HEK293 (cell line): ENCODE measurements around the gene PAF1.
A peak's percentile ranks its signal among the peaks of the same experiment; 100 is the strongest.

ENCODE experiments used
- HOXA7 ChIP-seq: sonication (generic); formaldehyde crosslinking; IDR thresholded peaks from 2 replicates; pipeline ENCODE4 v1.8.1; 2022; ENCODE audit warnings: missing genetic modification reagents, borderline replicate concordance
- INSM2 ChIP-seq: fragments of 450-650 bp; formaldehyde crosslinking; IDR thresholded peaks from 2 replicates; pipeline ENCODE4 v1.5.1; 2016; ENCODE audit warnings: missing biosample characterization, missing genetic modification characterization
- KLF16 ChIP-seq: fragments of 450-650 bp; formaldehyde crosslinking; IDR thresholded peaks from 2 replicates; pipeline ENCODE4 v1.5.1; 2017; ENCODE audit warnings: missing biosample characterization, missing genetic modification characterization
- OSR2 ChIP-seq: fragments of 450-650 bp; formaldehyde crosslinking; IDR thresholded peaks from 2 replicates; pipeline ENCODE4 v1.5.1; 2016; ENCODE audit warnings: missing biosample characterization, missing genetic modification characterization
- PRDM1 ChIP-seq: fragments of 450-650 bp; formaldehyde crosslinking; IDR thresholded peaks from 2 replicates; pipeline ENCODE4; 2016; ENCODE audit warnings: missing biosample characterization, missing genetic modification characterization
- SALL2 ChIP-seq: fragments of 450-650 bp; formaldehyde crosslinking; IDR thresholded peaks from 2 replicates; pipeline ENCODE4 v1.5.0; 2017; ENCODE audit warnings: missing biosample characterization, mild to moderate bottlenecking, missing genetic modification characterization, borderline replicate concordance
- SCRT1 ChIP-seq: fragments of 450-650 bp; formaldehyde crosslinking; IDR thresholded peaks from 2 replicates; pipeline ENCODE4 v1.5.1; 2016; ENCODE audit warnings: missing biosample characterization, missing genetic modification characterization, borderline replicate concordance
- ZEB2 ChIP-seq: fragments of 450-650 bp; formaldehyde crosslinking; IDR thresholded peaks from 2 replicates; pipeline ENCODE4 v1.5.1; 2016; ENCODE audit warnings: missing biosample characterization, missing genetic modification characterization
- ZFP37 ChIP-seq: fragments of 450-650 bp; formaldehyde crosslinking; IDR thresholded peaks from 2 replicates; pipeline ENCODE4 v1.5.1; 2016; ENCODE audit warnings: missing biosample characterization, missing genetic modification characterization
- ZFP69B ChIP-seq: fragments of 450-650 bp; formaldehyde crosslinking; IDR thresholded peaks from 2 replicates; pipeline ENCODE4 v1.5.1; 2016; ENCODE audit warnings: missing biosample characterization, missing genetic modification characterization
- ZNF155 ChIP-seq: fragments of 450-650 bp; formaldehyde crosslinking; IDR thresholded peaks from 2 replicates; pipeline ENCODE4 v1.5.1; 2016; ENCODE audit warnings: missing biosample characterization, missing genetic modification characterization
- ZNF157 ChIP-seq: fragments of 450-650 bp; formaldehyde crosslinking; IDR thresholded peaks from 2 replicates; pipeline ENCODE4 v1.5.1; 2016; ENCODE audit warnings: missing biosample characterization, missing genetic modification characterization
- ZNF174 ChIP-seq: fragments of 450-650 bp; formaldehyde crosslinking; IDR thresholded peaks from 2 replicates; pipeline ENCODE4 v1.5.0; 2017; ENCODE audit warnings: missing biosample characterization, mild to moderate bottlenecking, missing genetic modification characterization
- ZNF175 ChIP-seq: fragments of 450-650 bp; formaldehyde crosslinking; IDR thresholded peaks from 2 replicates; pipeline ENCODE4 v1.5.1; 2016; ENCODE audit warnings: missing biosample characterization, missing genetic modification characterization
- ZNF350 ChIP-seq: fragments of 450-650 bp; formaldehyde crosslinking; IDR thresholded peaks from 2 replicates; pipeline ENCODE4 v1.5.0; 2017; ENCODE audit warnings: missing biosample characterization, mild to moderate bottlenecking, missing genetic modification characterization
- ZNF513 ChIP-seq: fragments of 450-650 bp; IDR thresholded peaks from 2 replicates; pipeline ENCODE4 v1.5.1; 2018; ENCODE audit warnings: missing biosample characterization, missing genetic modification characterization
- ZNF530 ChIP-seq: fragments of 450-650 bp; formaldehyde crosslinking; IDR thresholded peaks from 2 replicates; pipeline ENCODE4 v1.5.1; 2016; ENCODE audit warnings: low read depth, missing biosample characterization, missing genetic modification characterization
- ZNF561 ChIP-seq: fragments of 450-650 bp; IDR thresholded peaks from 2 replicates; pipeline ENCODE4 v1.5.1; 2018; ENCODE audit warnings: missing biosample characterization, missing genetic modification characterization, borderline replicate concordance
- ZNF621 ChIP-seq: fragments of 450-650 bp; formaldehyde crosslinking; IDR thresholded peaks from 2 replicates; pipeline ENCODE4 v1.5.1; 2017; ENCODE audit warnings: missing biosample characterization, missing genetic modification characterization
- ZNF645 ChIP-seq: fragments of 450-650 bp; formaldehyde crosslinking; IDR thresholded peaks from 2 replicates; pipeline ENCODE4; 2016; ENCODE audit warnings: missing biosample characterization, missing genetic modification characterization
- ZNF658 ChIP-seq: fragments of 450-650 bp; formaldehyde crosslinking; IDR thresholded peaks from 2 replicates; pipeline ENCODE4; 2016; ENCODE audit warnings: missing biosample characterization, missing genetic modification characterization
- ZNF664 ChIP-seq: fragments of 450-650 bp; formaldehyde crosslinking; IDR thresholded peaks from 2 replicates; pipeline ENCODE4 v1.5.1; 2016; ENCODE audit warnings: missing biosample characterization, missing genetic modification characterization
- ZNF701 ChIP-seq: fragments of 450-650 bp; formaldehyde crosslinking; IDR thresholded peaks from 2 replicates; pipeline ENCODE4 v1.5.1; 2016; ENCODE audit warnings: missing biosample characterization, missing genetic modification characterization
- ZNF768 ChIP-seq: fragments of 450-650 bp; formaldehyde crosslinking; IDR thresholded peaks from 2 replicates; pipeline ENCODE4 v1.5.1; 2018; ENCODE audit warnings: missing biosample characterization, mild to moderate bottlenecking, missing genetic modification characterization
- ZNF785 ChIP-seq: fragments of 450-650 bp; formaldehyde crosslinking; IDR thresholded peaks from 2 replicates; pipeline ENCODE4 v1.5.1; 2016; ENCODE audit warnings: missing biosample characterization, missing genetic modification characterization
- TF ChIP-seq, protein P1 (sequence below): fragments of 450-650 bp; formaldehyde crosslinking; IDR thresholded peaks from 2 replicates; pipeline ENCODE4 v1.5.1; 2016; ENCODE audit warnings: missing biosample characterization, missing genetic modification characterization
- TF ChIP-seq, protein P2 (sequence below): fragments of 450-650 bp; formaldehyde crosslinking; IDR thresholded peaks from 2 replicates; pipeline ENCODE4 v1.5.1; 2016; ENCODE audit warnings: missing biosample characterization, missing genetic modification characterization
- TF ChIP-seq, protein P3 (sequence below): fragments of 450-650 bp; formaldehyde crosslinking; IDR thresholded peaks from 2 replicates; pipeline ENCODE4 v1.5.0; 2017; ENCODE audit warnings: missing biosample characterization, missing genetic modification characterization, borderline replicate concordance
- TF ChIP-seq, protein P4 (sequence below): fragments of 450-650 bp; formaldehyde crosslinking; IDR thresholded peaks from 2 replicates; pipeline ENCODE4 v1.5.1; 2016; ENCODE audit warnings: missing biosample characterization, missing genetic modification characterization

Gene PAF1

GRCh38 chr19:39412100-39412866 lies 21.4 kb upstream of the PAF1 start, which contains the start of gene PLEKHG2 (continued):
- TF ChIP-seq ZNF513 (peak; percentile 73), ZNF561 (peak; percentile 100), ZNF701 (tag by site-specific recombination) (no peak), PRDM1 (tag by site-specific recombination) (peak; percentile 63; the same call in 1 of the 2 replicates), OSR2 (peak; percentile 19), ZNF658 (tag by site-specific recombination) (no peak), ZNF157 (tag by site-specific recombination) (no peak), ZNF350 (tag by site-specific recombination) (no peak), ZNF785 (tag by site-specific recombination) (peak; percentile 96), ZFP37 (peak; percentile 88), HOXA7 (no peak), ZNF621 (tag by site-specific recombination) (no peak), ZEB2 (tag by site-specific recombination) (peak; percentile 97), SCRT1 (tag by site-specific recombination) (peak; percentile 50; the same call in 1 of the 2 replicates), ZNF768 (tag by site-specific recombination) (no peak; the same call in 1 of the 2 replicates), ZNF645 (no peak), KLF16 (peak; percentile 98), ZNF175 (tag by site-specific recombination) (no peak), ZNF174 (tag by site-specific recombination) (no peak), ZFP69B (tag by site-specific recombination) (peak; percentile 73), INSM2 (peak; percentile 79), ZNF155 (tag by site-specific recombination) (no peak), ZNF530 (tag by site-specific recombination) (no peak), SALL2 (tag by site-specific recombination) (peak; percentile 42; the same call in 1 of the 2 replicates), ZNF664 (0 out of 2 replicates have a peak, but pooled peaks have one; percentile 13)
- TF ChIP-seq, protein P1, sequence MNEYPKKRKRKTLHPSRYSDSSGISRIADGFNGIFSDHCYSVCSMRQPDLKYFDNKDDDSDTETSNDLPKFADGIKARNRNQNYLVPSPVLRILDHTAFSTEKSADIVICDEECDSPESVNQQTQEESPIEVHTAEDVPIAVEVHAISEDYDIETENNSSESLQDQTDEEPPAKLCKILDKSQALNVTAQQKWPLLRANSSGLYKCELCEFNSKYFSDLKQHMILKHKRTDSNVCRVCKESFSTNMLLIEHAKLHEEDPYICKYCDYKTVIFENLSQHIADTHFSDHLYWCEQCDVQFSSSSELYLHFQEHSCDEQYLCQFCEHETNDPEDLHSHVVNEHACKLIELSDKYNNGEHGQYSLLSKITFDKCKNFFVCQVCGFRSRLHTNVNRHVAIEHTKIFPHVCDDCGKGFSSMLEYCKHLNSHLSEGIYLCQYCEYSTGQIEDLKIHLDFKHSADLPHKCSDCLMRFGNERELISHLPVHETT = peak; percentile 98
- TF ChIP-seq, protein P2, sequence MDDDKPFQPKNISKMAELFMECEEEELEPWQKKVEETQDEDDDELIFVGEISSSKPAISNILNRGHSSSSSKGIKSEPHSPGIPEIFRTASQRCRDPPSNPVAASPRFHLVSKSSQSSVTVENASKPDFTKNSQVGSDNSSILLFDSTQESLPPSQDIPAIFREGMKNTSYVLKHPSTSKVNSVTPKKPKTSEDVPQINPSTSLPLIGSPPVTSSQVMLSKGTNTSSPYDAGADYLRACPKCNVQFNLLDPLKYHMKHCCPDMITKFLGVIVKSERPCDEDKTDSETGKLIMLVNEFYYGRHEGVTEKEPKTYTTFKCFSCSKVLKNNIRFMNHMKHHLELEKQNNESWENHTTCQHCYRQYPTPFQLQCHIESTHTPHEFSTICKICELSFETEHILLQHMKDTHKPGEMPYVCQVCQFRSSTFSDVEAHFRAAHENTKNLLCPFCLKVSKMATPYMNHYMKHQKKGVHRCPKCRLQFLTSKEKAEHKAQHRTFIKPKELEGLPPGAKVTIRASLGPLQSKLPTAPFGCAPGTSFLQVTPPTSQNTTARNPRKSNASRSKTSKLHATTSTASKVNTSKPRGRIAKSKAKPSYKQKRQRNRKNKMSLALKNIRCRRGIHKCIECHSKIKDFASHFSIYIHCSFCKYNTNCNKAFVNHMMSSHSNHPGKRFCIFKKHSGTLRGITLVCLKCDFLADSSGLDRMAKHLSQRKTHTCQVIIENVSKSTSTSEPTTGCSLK = no peak
- TF ChIP-seq, protein P3, sequence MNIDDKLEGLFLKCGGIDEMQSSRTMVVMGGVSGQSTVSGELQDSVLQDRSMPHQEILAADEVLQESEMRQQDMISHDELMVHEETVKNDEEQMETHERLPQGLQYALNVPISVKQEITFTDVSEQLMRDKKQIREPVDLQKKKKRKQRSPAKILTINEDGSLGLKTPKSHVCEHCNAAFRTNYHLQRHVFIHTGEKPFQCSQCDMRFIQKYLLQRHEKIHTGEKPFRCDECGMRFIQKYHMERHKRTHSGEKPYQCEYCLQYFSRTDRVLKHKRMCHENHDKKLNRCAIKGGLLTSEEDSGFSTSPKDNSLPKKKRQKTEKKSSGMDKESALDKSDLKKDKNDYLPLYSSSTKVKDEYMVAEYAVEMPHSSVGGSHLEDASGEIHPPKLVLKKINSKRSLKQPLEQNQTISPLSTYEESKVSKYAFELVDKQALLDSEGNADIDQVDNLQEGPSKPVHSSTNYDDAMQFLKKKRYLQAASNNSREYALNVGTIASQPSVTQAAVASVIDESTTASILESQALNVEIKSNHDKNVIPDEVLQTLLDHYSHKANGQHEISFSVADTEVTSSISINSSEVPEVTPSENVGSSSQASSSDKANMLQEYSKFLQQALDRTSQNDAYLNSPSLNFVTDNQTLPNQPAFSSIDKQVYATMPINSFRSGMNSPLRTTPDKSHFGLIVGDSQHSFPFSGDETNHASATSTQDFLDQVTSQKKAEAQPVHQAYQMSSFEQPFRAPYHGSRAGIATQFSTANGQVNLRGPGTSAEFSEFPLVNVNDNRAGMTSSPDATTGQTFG (tag by site-specific recombination) = peak; percentile 93
- TF ChIP-seq, protein P4, sequence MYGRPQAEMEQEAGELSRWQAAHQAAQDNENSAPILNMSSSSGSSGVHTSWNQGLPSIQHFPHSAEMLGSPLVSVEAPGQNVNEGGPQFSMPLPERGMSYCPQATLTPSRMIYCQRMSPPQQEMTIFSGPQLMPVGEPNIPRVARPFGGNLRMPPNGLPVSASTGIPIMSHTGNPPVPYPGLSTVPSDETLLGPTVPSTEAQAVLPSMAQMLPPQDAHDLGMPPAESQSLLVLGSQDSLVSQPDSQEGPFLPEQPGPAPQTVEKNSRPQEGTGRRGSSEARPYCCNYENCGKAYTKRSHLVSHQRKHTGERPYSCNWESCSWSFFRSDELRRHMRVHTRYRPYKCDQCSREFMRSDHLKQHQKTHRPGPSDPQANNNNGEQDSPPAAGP = peak; percentile 88
